Neural cell (in vitro differentiated cells): Measurements from ENCODE around the gene KASH5. TPM values are rescaled to one million over a fixed set of nuclear protein-coding genes. Genes with fewer than 3 reads are reported as not detected.

Experiments
- H2AFZ ChIP-seq: fragments of 200-600, 300-800 bp; sonication (generic), shearing (Covaris generic); 2 replicates; pipeline ENCODE4 v1.6.0; 2014; ENCODE audit warnings: low read depth, mild to moderate bottlenecking, antibody characterized with exemption, low read length, moderate library complexity
- H3F3A ChIP-seq: fragments of 200-600 bp; shearing (Covaris generic); 2 replicates; pipeline ENCODE4 v1.6.1; 2016; ENCODE audit warnings: mild to moderate bottlenecking, moderate library complexity, mixed read lengths, antibody characterized with exemption, low read length; ENCODE audit not compliant: insufficient read depth, poor library complexity, severe bottlenecking
- H3K27ac ChIP-seq: fragments of 200-600, 300-800 bp; sonication (generic), shearing (Covaris generic); 2 replicates; pipeline ENCODE4 v1.5.1; 2014; ENCODE audit warnings: mild to moderate bottlenecking, low read length, moderate library complexity
- H3K27me3 ChIP-seq: fragments of 300-800, 200-600 bp; sonication (generic), shearing (Covaris generic); 2 replicates; pipeline ENCODE4 v1.6.0; 2014; ENCODE audit warnings: mild to moderate bottlenecking, low read depth, low read length, moderate library complexity; ENCODE audit not compliant: insufficient read depth
- H3K36me3 ChIP-seq: fragments of 300-800, 200-600 bp; sonication (generic), shearing (Covaris generic); 2 replicates; pipeline ENCODE4 v1.5.1; 2014; ENCODE audit warnings: mild to moderate bottlenecking, antibody characterized with exemption, low read length, moderate library complexity; ENCODE audit not compliant: insufficient read depth
- H3K4me2 ChIP-seq: fragments of 300-800, 200-600 bp; sonication (generic), shearing (Covaris generic); 2 replicates; pipeline ENCODE4 v1.6.0; 2014; ENCODE audit warnings: mild to moderate bottlenecking, low read length
- H3K4me3 ChIP-seq: fragments of 300-800, 200-600 bp; sonication (generic), shearing (Covaris generic); 2 replicates; pipeline ENCODE4 v1.5.1; 2014; ENCODE audit warnings: mild to moderate bottlenecking, low read length, moderate library complexity
- H3K79me2 ChIP-seq: fragments of 200-600 bp; shearing (Covaris generic); replicated peaks from 2 replicates; pipeline ENCODE4 v1.6.0; 2014; ENCODE audit warnings: mild to moderate bottlenecking, low read length, moderate library complexity; ENCODE audit not compliant: insufficient read depth
- H3K9ac ChIP-seq: fragments of 300-800, 200-600 bp; sonication (generic), shearing (Covaris generic); 2 replicates; pipeline ENCODE4 v1.6.1; 2016; ENCODE audit warnings: mild to moderate bottlenecking, low read length, mixed read lengths
- H3K9me2 ChIP-seq: fragments of 200-600 bp; shearing (Covaris generic); 2 replicates; pipeline ENCODE4 v1.6.1; 2016; ENCODE audit warnings: mild to moderate bottlenecking, low read length, mixed read lengths; ENCODE audit not compliant: insufficient read depth
- H3K9me3 ChIP-seq: fragments of 200-600, 300-800 bp; sonication (generic), shearing (Covaris generic); 2 replicates; pipeline ENCODE4 v1.6.1; 2016; ENCODE audit warnings: mild to moderate bottlenecking, mixed run types, low read length, moderate library complexity, mixed read lengths
- H4K20me1 ChIP-seq: fragments of 200-600 bp; shearing (Covaris generic); 2 replicates; pipeline ENCODE4 v1.6.1; 2016; ENCODE audit warnings: mild to moderate bottlenecking, mixed run types; ENCODE audit not compliant: insufficient read depth
- CTCF ChIP-seq: fragments of 450-650 bp; IDR thresholded peaks from 2 replicates; pipeline ENCODE4 v1.5.1; 2014; ENCODE audit warnings: antibody characterized with exemption, mild to moderate bottlenecking, moderate library complexity; ENCODE audit not compliant: poor library complexity, severe bottlenecking
- EP300 ChIP-seq: fragments of 450-650 bp; conservative IDR thresholded peaks from 2 replicates; pipeline ENCODE4 v1.6.1; 2014; ENCODE audit warnings: antibody characterized with exemption, mild to moderate bottlenecking, moderate library complexity; ENCODE audit not compliant: poor library complexity, severe bottlenecking
- EZH2 ChIP-seq: fragments of 200-600, 300-800 bp; shearing (Covaris generic), sonication (generic); IDR thresholded peaks from 2 replicates; pipeline ENCODE4 v1.6.1; 2014; ENCODE audit warnings: antibody characterized with exemption, low read length, borderline replicate concordance, mild to moderate bottlenecking; ENCODE audit not compliant: insufficient read depth, poor library complexity, severe bottlenecking
- MXI1 ChIP-seq: fragments of 450-650 bp; conservative IDR thresholded peaks from 2 replicates; pipeline ENCODE4 v1.6.1; 2014; ENCODE audit warnings: antibody characterized with exemption, mild to moderate bottlenecking; ENCODE audit not compliant: poor library complexity, severe bottlenecking
- POLR2AphosphoS5 ChIP-seq: IDR thresholded peaks from 2 replicates; pipeline ENCODE4 v1.6.1; 2012
- RAD21 ChIP-seq: fragments of 450-650 bp; conservative IDR thresholded peaks from 2 replicates; pipeline ENCODE4 v1.6.1; 2014; ENCODE audit warnings: antibody characterized with exemption, mild to moderate bottlenecking, moderate library complexity
- REST ChIP-seq: IDR thresholded peaks from 2 replicates; pipeline ENCODE4 v1.6.1; 2012; ENCODE audit warnings: borderline replicate concordance
- SMC3 ChIP-seq: fragments of 450-650 bp; conservative IDR thresholded peaks from 2 replicates; pipeline ENCODE4 v1.6.1; 2014; ENCODE audit warnings: antibody characterized with exemption, mild to moderate bottlenecking, moderate library complexity; ENCODE audit not compliant: poor library complexity
- TAF1 ChIP-seq: IDR thresholded peaks from 2 replicates; pipeline ENCODE4 v1.6.1; 2012; ENCODE audit warnings: low read depth
- polyA plus RNA-seq: library from polyadenylated mRNA; depleted of rRNA; stranded (reverse); fragments of >200 nt; gene quantifications from 2 replicates; pipeline ENCODE4 v1.2.3, GENCODE V29; 2014

KASH5 gene
- polyA plus RNA-seq, 1 donor from 2014 or later = 0.11 TPM

GRCh38 chr19:49417088-49417487 is 29.0 kb downstream of the KASH5 start:
- H3K27ac ChIP-seq = no peak overlapping the region
- H3K9me2 ChIP-seq = no peaks in the 10 kb centered on the region
- H3K79me2 ChIP-seq = no peaks in the 10 kb centered on the region
- no peaks in the 10 kb centered on the region for H4K20me1 ChIP-seq
- peaks cover 27% of the 10 kb centered on the region for H3K27me3 ChIP-seq
- no peak overlapping the region for H2AFZ ChIP-seq
- no peaks in the 10 kb centered on the region for H3F3A ChIP-seq
- no peak overlapping the region for H3K4me2 ChIP-seq
- H3K36me3 ChIP-seq = no peaks in the 10 kb centered on the region
- H3K9ac ChIP-seq = no peak overlapping the region
- no peak overlapping the region for H3K4me3 ChIP-seq
- H3K9me3 ChIP-seq = no peaks in the 10 kb centered on the region
- TF ChIP-seq REST = no peak
- no peak for TF ChIP-seq SMC3
- no peak for TF ChIP-seq EP300
- TF ChIP-seq RAD21 = no peak
- TF ChIP-seq EZH2 = no peak
- no peak for TF ChIP-seq POLR2AphosphoS5
- no peak for TF ChIP-seq TAF1
- no peak for TF ChIP-seq CTCF
- TF ChIP-seq MXI1 = no peak

GRCh38 chr19:49418511-49418910 is 30.5 kb downstream of the KASH5 start:
- Histone ChIP-seq H3K27me3 (peaks cover 41% of the 10 kb centered on the region), H3K36me3 (no peaks in the 10 kb centered on the region), H3K9ac (no peak overlapping the region), H3F3A (no peaks in the 10 kb centered on the region), H3K9me2 (no peaks in the 10 kb centered on the region), H3K9me3 (no peaks in the 10 kb centered on the region), H3K4me2 (no peak overlapping the region), H3K27ac (no peak overlapping the region), H2AFZ (no peak overlapping the region), H4K20me1 (no peaks in the 10 kb centered on the region), H3K4me3 (no peak overlapping the region), H3K79me2 (no peaks in the 10 kb centered on the region)
- TF ChIP-seq EZH2 (no peak), SMC3 (no peak), EP300 (no peak), MXI1 (no peak), RAD21 (no peak), REST (no peak), TAF1 (no peak), CTCF (no peak), POLR2AphosphoS5 (no peak)
